ENCODE measurements around the gene ZNF688. TPM values are rescaled to one million over a fixed set of nuclear protein-coding genes. Genes with fewer than 3 reads are reported as not detected.

The ZNF688 gene
- total RNA-seq, 1 donor from 2014 or later: 5.4 TPM

- FAIRE-seq (peak; percentile 49), DNase-seq (ENCODE audit: low read depth) (peak; percentile 99)
- H2AFZ ChIP-seq (ENCODE audit: low read depth, low read length): peak within 1 kb of the TSS; percentile 77
- H3K9me3 ChIP-seq (ENCODE audit: insufficient read depth, low read depth, low read length): no peaks in the 10 kb centered on the region
- H3K27ac ChIP-seq (ENCODE audit: low read depth, low read length): peak within 1 kb of the TSS; percentile 67
- peak within 1 kb of the TSS; percentile 80 for H3K27ac Mint-ChIP-seq (ENCODE audit: unreplicated experiment)
- H3K4me3 Mint-ChIP-seq (ENCODE audit: unreplicated experiment): peak within 1 kb of the TSS; percentile 93
- peak within 1 kb of the TSS; percentile 89 for H3K4me2 ChIP-seq (ENCODE audit: low read length)
- H3K36me3 ChIP-seq (ENCODE audit: insufficient read depth, low read length): peaks cover 2% of the 10 kb centered on the region
- no peaks in the 10 kb centered on the region for H3K27me3 ChIP-seq (ENCODE audit: insufficient read depth, low read length)
- H3K4me1 Mint-ChIP-seq (ENCODE audit: low read depth, unreplicated experiment): no peaks in the 10 kb centered on the region
- peaks cover 43% of the 10 kb centered on the region for H3K79me2 ChIP-seq (ENCODE audit: insufficient read depth, low read length)
- H3K27me3 Mint-ChIP-seq (ENCODE audit: low read depth, unreplicated experiment): no peaks in the 10 kb centered on the region
- peaks cover 10% of the 10 kb centered on the region for H3K36me3 Mint-ChIP-seq (ENCODE audit: low read depth, unreplicated experiment)
- H3K9me3 Mint-ChIP-seq (ENCODE audit: unreplicated experiment): no peaks in the 10 kb centered on the region
- H4K20me1 ChIP-seq (ENCODE audit: insufficient read depth, low read length): peaks cover 5% of the 10 kb centered on the region
- H3K4me3 ChIP-seq (ENCODE audit: insufficient read depth, low read depth, low read length): peak within 1 kb of the TSS; percentile 65
- TF ChIP-seq EZH2 (IDR thresholded peaks at IDR 0.05; ENCODE audit: insufficient read depth, low read length) (no peak), CTCF (IDR thresholded peaks at IDR 0.05; ENCODE audit: insufficient read depth, low read depth, low read length) (peak; percentile 3)
- H3K4me1 ChIP-seq (ENCODE audit: insufficient read depth, low read length): peaks cover 8% of the 10 kb centered on the region
- peak within 1 kb of the TSS; percentile 89 for H3K9ac ChIP-seq (ENCODE audit: low read length)
Observed at GRCh38 chr16:30585400-30586191, 14.1 kb upstream of the ZNF688 start, which contains the start of gene ZNF785. Gene ZNF785, minus strand, starts transcription at chr16:30585697. Its CDS starts 86 bp downstream, at chr16:30585611.

- DNase-seq (ENCODE audit: low read depth): no peak
- FAIRE-seq: no peak
- H3K9ac ChIP-seq (ENCODE audit: low read length): peak overlapping the region; percentile 89
- Mint-ChIP-seq H3K27ac (ENCODE audit: unreplicated experiment) (peak overlapping the region; percentile 80), H3K27me3 (ENCODE audit: low read depth, unreplicated experiment) (no peaks in the 10 kb centered on the region), H3K9me3 (ENCODE audit: unreplicated experiment) (no peaks in the 10 kb centered on the region), H3K4me1 (ENCODE audit: low read depth, unreplicated experiment) (no peaks in the 10 kb centered on the region), H3K4me3 (ENCODE audit: unreplicated experiment) (peak overlapping the region; percentile 93), H3K36me3 (ENCODE audit: low read depth, unreplicated experiment) (peaks cover 10% of the 10 kb centered on the region)
- no peaks in the 10 kb centered on the region for H3K27me3 ChIP-seq (ENCODE audit: insufficient read depth, low read length)
- TF ChIP-seq EZH2 (IDR thresholded peaks at IDR 0.05; ENCODE audit: insufficient read depth, low read length): no peak
- TF ChIP-seq CTCF (IDR thresholded peaks at IDR 0.05; ENCODE audit: insufficient read depth, low read depth, low read length): no peak
- peak overlapping the region; percentile 67 for H3K27ac ChIP-seq (ENCODE audit: low read depth, low read length)
- H3K4me2 ChIP-seq (ENCODE audit: low read length): peak overlapping the region; percentile 89
- peak overlapping the region; percentile 77 for H2AFZ ChIP-seq (ENCODE audit: low read depth, low read length)
- H3K79me2 ChIP-seq (ENCODE audit: insufficient read depth, low read length): peaks cover 43% of the 10 kb centered on the region
- peaks cover 5% of the 10 kb centered on the region for H4K20me1 ChIP-seq (ENCODE audit: insufficient read depth, low read length)
- peak overlapping the region; percentile 65 for H3K4me3 ChIP-seq (ENCODE audit: insufficient read depth, low read depth, low read length)
- peaks cover 8% of the 10 kb centered on the region for H3K4me1 ChIP-seq (ENCODE audit: insufficient read depth, low read length)
- peaks cover 2% of the 10 kb centered on the region for H3K36me3 ChIP-seq (ENCODE audit: insufficient read depth, low read length)
- no peaks in the 10 kb centered on the region for H3K9me3 ChIP-seq (ENCODE audit: insufficient read depth, low read depth, low read length)
Observed at GRCh38 chr16:30585022-30585399, 13.5 kb upstream of the ZNF688 start.

Measured in astrocyte (in vitro differentiated cells and primary cell).